GM12801 (cell line): Measurements from ENCODE around the gene BOD1L2.

Source experiments
- TF ChIP-seq, protein P1 (sequence below): IDR thresholded peaks from one replicate; pipeline ENCODE4 v1.5.1; 2011; ENCODE audit warnings: control low read depth; ENCODE audit not compliant: insufficient read length; ENCODE audit errors: extremely low read depth

BOD1L2 gene

DNA sequence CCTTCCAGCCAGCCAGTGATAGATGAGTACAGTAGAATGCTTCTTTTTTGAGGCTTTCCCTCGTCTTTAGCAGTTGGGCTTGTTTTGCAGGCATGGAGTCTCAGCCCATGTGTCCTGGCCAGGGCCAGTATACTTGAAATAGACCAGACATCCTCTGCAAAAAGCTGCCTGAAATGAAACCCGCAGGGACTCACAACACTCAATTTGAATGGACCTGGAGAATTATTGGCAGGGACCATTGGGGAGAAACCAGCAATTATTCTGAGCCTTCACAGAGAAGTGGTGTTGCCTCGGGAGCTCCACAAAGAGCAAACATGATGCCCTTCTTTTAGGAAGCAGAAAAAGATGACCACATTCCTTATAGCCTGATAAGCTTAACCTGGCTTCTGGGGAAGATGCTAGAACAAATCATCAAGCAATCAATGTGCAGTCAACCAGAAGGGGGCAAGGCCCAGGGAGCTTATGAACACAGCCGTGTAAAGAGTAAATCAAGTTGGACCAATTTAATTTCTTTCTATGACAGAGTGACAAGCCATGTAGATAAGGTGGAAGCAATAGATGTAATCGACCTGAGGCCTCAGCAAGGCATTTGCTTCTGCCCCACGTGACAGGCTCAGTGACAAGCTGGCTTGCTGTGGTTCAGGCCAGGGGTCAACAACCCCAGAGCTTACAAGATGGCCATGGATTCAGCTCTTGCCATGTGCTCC is 42.1 kb downstream of the BOD1L2 start:
- TF ChIP-seq, protein P1, sequence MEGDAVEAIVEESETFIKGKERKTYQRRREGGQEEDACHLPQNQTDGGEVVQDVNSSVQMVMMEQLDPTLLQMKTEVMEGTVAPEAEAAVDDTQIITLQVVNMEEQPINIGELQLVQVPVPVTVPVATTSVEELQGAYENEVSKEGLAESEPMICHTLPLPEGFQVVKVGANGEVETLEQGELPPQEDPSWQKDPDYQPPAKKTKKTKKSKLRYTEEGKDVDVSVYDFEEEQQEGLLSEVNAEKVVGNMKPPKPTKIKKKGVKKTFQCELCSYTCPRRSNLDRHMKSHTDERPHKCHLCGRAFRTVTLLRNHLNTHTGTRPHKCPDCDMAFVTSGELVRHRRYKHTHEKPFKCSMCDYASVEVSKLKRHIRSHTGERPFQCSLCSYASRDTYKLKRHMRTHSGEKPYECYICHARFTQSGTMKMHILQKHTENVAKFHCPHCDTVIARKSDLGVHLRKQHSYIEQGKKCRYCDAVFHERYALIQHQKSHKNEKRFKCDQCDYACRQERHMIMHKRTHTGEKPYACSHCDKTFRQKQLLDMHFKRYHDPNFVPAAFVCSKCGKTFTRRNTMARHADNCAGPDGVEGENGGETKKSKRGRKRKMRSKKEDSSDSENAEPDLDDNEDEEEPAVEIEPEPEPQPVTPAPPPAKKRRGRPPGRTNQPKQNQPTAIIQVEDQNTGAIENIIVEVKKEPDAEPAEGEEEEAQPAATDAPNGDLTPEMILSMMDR = no peak

GRCh38 chr18:57190026-57190425 is 43.1 kb downstream of the BOD1L2 start:
- TF ChIP-seq, protein P1 = no peak

DNA sequence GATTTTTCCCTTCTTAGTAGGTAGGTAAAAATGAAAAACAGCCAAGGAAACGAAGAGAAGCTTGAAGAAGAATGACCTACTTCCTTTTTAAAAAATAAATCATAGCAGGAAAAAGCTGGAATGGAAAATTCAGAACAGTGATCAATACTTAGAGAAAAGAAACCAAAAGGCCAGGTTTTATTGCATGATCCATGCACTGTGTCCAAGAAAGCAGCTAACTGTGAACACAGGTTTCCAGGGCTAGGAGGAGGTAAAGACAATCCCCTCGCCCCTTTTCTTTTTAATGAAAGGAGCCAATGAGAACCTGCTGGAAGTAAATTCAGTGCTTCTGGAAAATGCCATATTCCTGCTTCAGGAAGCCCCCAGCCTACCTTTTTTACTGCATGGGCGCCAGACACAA is 47.2 kb downstream of the BOD1L2 start:
- TF ChIP-seq, protein P1 = no peak

GRCh38 chr18:57194622-57195021 is 47.7 kb downstream of the BOD1L2 start:
- TF ChIP-seq, protein P1 = no peak

DNA sequence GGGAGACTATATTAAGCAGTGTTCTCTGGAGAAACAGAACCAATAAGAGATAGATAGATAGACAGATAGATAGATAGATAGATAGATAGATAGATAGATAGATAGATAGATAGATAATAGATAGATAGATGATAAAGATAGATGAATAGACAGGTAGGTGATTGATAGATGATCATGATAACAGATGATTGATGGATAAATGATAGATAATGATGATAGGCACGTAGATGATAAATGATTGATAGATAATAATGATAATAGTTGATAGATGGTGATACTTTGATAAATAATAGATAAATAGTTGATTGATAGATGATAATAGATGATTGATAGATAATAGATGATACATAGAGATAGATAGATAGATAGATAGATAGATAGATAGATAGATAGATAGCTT is 48.5 kb downstream of the BOD1L2 start:
- TF ChIP-seq, protein P1 = no peak

DNA sequence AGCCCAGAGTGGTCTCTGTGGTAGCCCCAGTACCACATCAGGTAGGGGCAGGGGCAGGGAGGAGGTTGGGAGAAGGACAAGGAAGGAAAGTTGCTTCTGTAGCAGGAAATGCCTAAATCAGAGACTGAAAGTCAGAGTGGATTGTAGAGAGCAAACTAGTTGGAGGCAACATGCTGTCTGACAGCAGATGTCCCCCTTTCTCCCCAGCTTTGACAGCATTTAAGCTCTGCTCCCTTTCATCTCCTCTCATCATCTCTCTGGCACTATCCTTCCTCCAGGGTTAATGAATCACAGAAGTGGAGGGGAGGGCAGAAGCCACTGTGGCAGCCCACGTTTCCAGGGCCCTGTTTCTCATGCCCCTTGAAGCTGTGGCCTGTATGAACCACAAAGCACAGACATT is 50.4 kb downstream of the BOD1L2 start:
- TF ChIP-seq, protein P1 = no peak

GRCh38 chr18:57198073-57198472 is 51.2 kb downstream of the BOD1L2 start:
- TF ChIP-seq, protein P1 = no peak
